GM23338 (cell line): ENCODE data around the gene WNK2. TPM values are rescaled to one million over a fixed set of nuclear protein-coding genes. Genes with fewer than 3 reads are reported as not detected.

Source experiments
- ATAC-seq: fragments of 200-7000 bp; cut with Tn5 transposase; 3 replicates; pipeline ENCODE4 v1.9.1; 2020
- DNase-seq: peaks from one replicate; pipeline ENCODE4 v3.0.0-alpha.2; 2015; ENCODE audit warnings: low spot score
- H2AFZ ChIP-seq: fragments of 200-600 bp; sonication (generic); 2 replicates; pipeline ENCODE4 v1.8.0; 2016; ENCODE audit warnings: antibody characterized with exemption, mild to moderate bottlenecking, moderate library complexity
- H3F3A ChIP-seq: fragments of 200-600 bp; sonication (generic); replicated peaks from 2 replicates; pipeline ENCODE4 v1.8.0; 2017; ENCODE audit warnings: antibody characterized with exemption, mixed run types, low read depth
- H3K27ac ChIP-seq: fragments of 200-600 bp; sonication (generic); 2 replicates; pipeline ENCODE4 v1.6.1; 2016; ENCODE audit warnings: low read depth
- H3K27me3 ChIP-seq: fragments of 200-600 bp; sonication (generic); 2 replicates; pipeline ENCODE4 v1.8.0; 2016; ENCODE audit warnings: mild to moderate bottlenecking, mixed run types, moderate library complexity; ENCODE audit not compliant: insufficient read depth
- H3K36me3 ChIP-seq: fragments of 200-600 bp; sonication (generic); 2 replicates; pipeline ENCODE4 v1.8.0; 2016; ENCODE audit warnings: mild to moderate bottlenecking; ENCODE audit not compliant: insufficient read depth
- H3K4me1 ChIP-seq: fragments of 200-600 bp; sonication (generic); 2 replicates; pipeline ENCODE4 v1.8.0; 2016; ENCODE audit warnings: mild to moderate bottlenecking, moderate library complexity; ENCODE audit not compliant: insufficient read depth
- H3K4me2 ChIP-seq: fragments of 200-600 bp; sonication (generic); 2 replicates; pipeline ENCODE4 v1.7.1; 2017; ENCODE audit warnings: mixed run types
- H3K4me3 ChIP-seq: fragments of 200-600 bp; sonication (generic); 2 replicates; pipeline ENCODE4 v1.6.1; 2016; ENCODE audit warnings: mixed run types
- H3K79me2 ChIP-seq: fragments of 200-600 bp; sonication (generic); replicated peaks from 2 replicates; pipeline ENCODE4 v1.8.0; 2017; ENCODE audit warnings: mild to moderate bottlenecking; ENCODE audit not compliant: insufficient read depth
- H3K9me2 ChIP-seq: fragments of 200-600 bp; sonication (generic); 2 replicates; pipeline ENCODE4 v1.8.0; 2017; ENCODE audit not compliant: insufficient read depth
- H4K20me1 ChIP-seq: fragments of 200-600 bp; sonication (generic); replicated peaks from 2 replicates; pipeline ENCODE4 v1.8.0; 2017; ENCODE audit warnings: mild to moderate bottlenecking; ENCODE audit not compliant: insufficient read depth
- H3K27ac Mint-ChIP-seq: 2 replicates; pipeline ENCODE4 v1.8.0; 2020; ENCODE audit warnings: inconsistent platforms, mild to moderate bottlenecking, moderate library complexity, mixed read lengths
- H3K27me3 Mint-ChIP-seq: 3 replicates; pipeline ENCODE4 v1.8.0; 2022; ENCODE audit warnings: low read depth, mild to moderate bottlenecking, moderate library complexity, mixed read lengths, inconsistent platforms; ENCODE audit not compliant: insufficient read depth, poor library complexity
- H3K36me3 Mint-ChIP-seq: 3 replicates; pipeline ENCODE4 v1.8.0; 2021; ENCODE audit warnings: low read depth, mild to moderate bottlenecking, inconsistent platforms, moderate library complexity, mixed read lengths
- H3K4me1 Mint-ChIP-seq: 3 replicates; pipeline ENCODE4 v1.8.0; 2020; ENCODE audit warnings: mild to moderate bottlenecking, inconsistent platforms, mixed read lengths
- H3K4me3 Mint-ChIP-seq: 3 replicates; pipeline ENCODE4 v1.8.0; 2021; ENCODE audit warnings: moderate library complexity, mild to moderate bottlenecking, inconsistent platforms, mixed read lengths
- H3K9me3 Mint-ChIP-seq: 3 replicates; pipeline ENCODE4 v1.8.0; 2020; ENCODE audit warnings: moderate library complexity, mild to moderate bottlenecking, inconsistent platforms, mixed read lengths
- CREB1 ChIP-seq: fragments of 250-450 bp; sonication (Bioruptor Pico); IDR thresholded peaks from 2 replicates; pipeline ENCODE4 v1.5.0; 2020; ENCODE audit warnings: low read depth, mild to moderate bottlenecking, moderate library complexity
- EZH2 ChIP-seq: fragments of 200-600 bp; sonication (generic); IDR thresholded peaks from one replicate; pipeline ENCODE4 v1.8.0; 2017; ENCODE audit warnings: antibody characterized with exemption, mild to moderate bottlenecking, low read depth; ENCODE audit not compliant: unreplicated experiment
- EZH2phosphoT487 ChIP-seq: fragments of 200-600 bp; sonication (generic); IDR thresholded peaks from one replicate; pipeline ENCODE4 v1.8.1; 2018; ENCODE audit warnings: antibody characterized with exemption; ENCODE audit not compliant: unreplicated experiment
- NANOG ChIP-seq: IDR thresholded peaks from 2 replicates; pipeline ENCODE4 v1.6.1; 2016; ENCODE audit warnings: antibody characterized with exemption, borderline replicate concordance
- POLR2AphosphoS5 ChIP-seq: IDR thresholded peaks from 2 replicates; pipeline ENCODE4 v1.6.1; 2016; ENCODE audit warnings: antibody characterized with exemption, low read depth
- STAT1 ChIP-seq: IDR thresholded peaks from one replicate; pipeline ENCODE4 v1.6.1; 2016; ENCODE audit warnings: antibody characterized with exemption; ENCODE audit not compliant: unreplicated experiment
- ZNF114 ChIP-seq: fragments of 250-450 bp; sonication (Bioruptor Pico); IDR thresholded peaks from 2 replicates; pipeline ENCODE4 v1.5.0; 2020; ENCODE audit warnings: mild to moderate bottlenecking, moderate library complexity
- ZNF331 ChIP-seq: fragments of 250-450 bp; sonication (Bioruptor Pico); IDR thresholded peaks from 2 replicates; pipeline ENCODE4 v1.5.0; 2020; ENCODE audit warnings: low read depth, mild to moderate bottlenecking, moderate library complexity
- polyA plus RNA-seq: library from polyadenylated mRNA; unstranded; fragments of >200 nt; fragmentation: Nextera tagmentation; extraction: Ambion mirVana; gene quantifications from 2 replicates; pipeline ENCODE4 v1.2.1, GENCODE V29; 2016
- total RNA-seq: library from RNA; depleted of rRNA; stranded (reverse); fragments of >200 nt; shearing (Covaris generic); gene quantifications from 2 replicates; pipeline ENCODE4 v1.2.3, GENCODE V29; 2014
- TF ChIP-seq, protein P1 (sequence below), 2 experiments: fragments of 200-600 bp in 1 of 2; sonication (generic) in 1 of 2; conservative IDR thresholded peaks; 2 replicates each; pipeline versions ENCODE4 v1.5.1 to v1.6.1; 2016 to 2017; ENCODE audit warnings: antibody characterized with exemption in 2 of 2, low read depth in 2 of 2, mild to moderate bottlenecking in 2 of 2, moderate library complexity in 1 of 2
- TF ChIP-seq, protein P2 (sequence below): IDR thresholded peaks from one replicate; pipeline ENCODE4 v1.6.1; 2018; ENCODE audit warnings: antibody characterized with exemption; ENCODE audit not compliant: unreplicated experiment
- TF ChIP-seq, protein P3 (sequence below): IDR thresholded peaks from 2 replicates; pipeline ENCODE4 v1.6.1; 2016; ENCODE audit warnings: antibody characterized with exemption
- TF ChIP-seq, protein P4 (sequence below): fragments of 250-450 bp; sonication (Bioruptor Pico); IDR thresholded peaks from 2 replicates; pipeline ENCODE4 v1.5.0; 2020; ENCODE audit warnings: mild to moderate bottlenecking, moderate library complexity

WNK2 gene
- total and polyA plus RNA-seq, 2 experiments from 2014 or later: 56.4 to 102 TPM

DNA sequence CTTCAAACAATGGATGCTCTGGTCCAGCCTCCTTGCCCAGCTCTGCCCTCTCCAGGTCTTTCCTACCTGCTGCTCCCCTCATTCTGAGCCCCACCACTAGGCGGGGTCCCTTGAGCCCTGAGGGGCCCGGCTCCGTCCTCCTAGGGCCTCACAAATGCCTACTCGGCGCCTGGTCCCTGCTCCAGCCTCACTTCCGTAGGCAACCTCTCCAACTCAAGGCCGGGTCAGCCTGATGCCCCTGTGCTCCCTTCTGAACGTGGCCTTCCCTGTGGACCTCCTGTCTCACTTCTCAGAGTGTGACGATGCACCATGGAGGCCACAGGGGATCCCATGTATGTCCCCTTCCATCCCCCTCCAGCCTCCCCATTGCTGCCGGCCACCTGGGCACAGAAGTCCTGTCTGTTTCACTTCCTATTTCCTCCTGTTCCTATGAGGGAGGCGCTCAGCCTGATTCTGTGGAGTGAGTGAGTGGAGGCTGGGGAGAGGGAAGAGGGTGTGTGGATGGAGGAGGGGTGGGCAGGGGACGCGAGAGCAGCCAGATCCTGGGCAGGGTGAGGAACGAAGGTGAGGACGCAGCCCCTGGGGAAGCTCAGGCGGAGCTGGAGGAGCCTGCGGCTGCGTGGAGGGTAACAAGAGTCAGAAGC is 140.4 kb downstream of the WNK2 start:
- H3K27me3 Mint-ChIP-seq: peaks cover 8% of the 10 kb centered on the region
- Histone ChIP-seq H3K36me3 (peaks cover 10% of the 10 kb centered on the region; the same call in 1 of the 2 replicates), H3K4me1 (0 out of 2 replicates have a peak, but pooled peaks cover 3% of the 10 kb centered on the region), H3K79me2 (no peaks in the 10 kb centered on the region), H4K20me1 (peaks cover 3% of the 10 kb centered on the region; the same call in 1 of the 2 replicates), H3K4me2 (no peak overlapping the region), H3K27ac (no peak overlapping the region), H3K27me3 (no peaks in the 10 kb centered on the region), H3K9me2 (no peaks in the 10 kb centered on the region), H3K4me3 (no peak overlapping the region), H3F3A (peaks cover 3% of the 10 kb centered on the region; the same call in 1 of the 2 replicates), H2AFZ (no peak overlapping the region)
- H3K4me1 Mint-ChIP-seq: peaks cover 16% of the 10 kb centered on the region
- no peak for DNase-seq
- H3K36me3 Mint-ChIP-seq: peaks cover 9% of the 10 kb centered on the region; the same call in 2 of the 3 replicates
- peak; percentile 58 for ATAC-seq
- no peaks in the 10 kb centered on the region; the same call in 2 of the 3 replicates for H3K9me3 Mint-ChIP-seq
- no peak overlapping the region for H3K4me3 Mint-ChIP-seq
- 0 out of 2 replicates have a peak overlapping the region, but pooled peaks have one; percentile 59 for H3K27ac Mint-ChIP-seq
- TF ChIP-seq, protein P1, sequence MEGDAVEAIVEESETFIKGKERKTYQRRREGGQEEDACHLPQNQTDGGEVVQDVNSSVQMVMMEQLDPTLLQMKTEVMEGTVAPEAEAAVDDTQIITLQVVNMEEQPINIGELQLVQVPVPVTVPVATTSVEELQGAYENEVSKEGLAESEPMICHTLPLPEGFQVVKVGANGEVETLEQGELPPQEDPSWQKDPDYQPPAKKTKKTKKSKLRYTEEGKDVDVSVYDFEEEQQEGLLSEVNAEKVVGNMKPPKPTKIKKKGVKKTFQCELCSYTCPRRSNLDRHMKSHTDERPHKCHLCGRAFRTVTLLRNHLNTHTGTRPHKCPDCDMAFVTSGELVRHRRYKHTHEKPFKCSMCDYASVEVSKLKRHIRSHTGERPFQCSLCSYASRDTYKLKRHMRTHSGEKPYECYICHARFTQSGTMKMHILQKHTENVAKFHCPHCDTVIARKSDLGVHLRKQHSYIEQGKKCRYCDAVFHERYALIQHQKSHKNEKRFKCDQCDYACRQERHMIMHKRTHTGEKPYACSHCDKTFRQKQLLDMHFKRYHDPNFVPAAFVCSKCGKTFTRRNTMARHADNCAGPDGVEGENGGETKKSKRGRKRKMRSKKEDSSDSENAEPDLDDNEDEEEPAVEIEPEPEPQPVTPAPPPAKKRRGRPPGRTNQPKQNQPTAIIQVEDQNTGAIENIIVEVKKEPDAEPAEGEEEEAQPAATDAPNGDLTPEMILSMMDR (conservative IDR thresholded peaks at IDR 0.05; ENCODE audit: low read depth in 2 of 2): peak; percentile 38 to 58
- TF ChIP-seq, protein P2, sequence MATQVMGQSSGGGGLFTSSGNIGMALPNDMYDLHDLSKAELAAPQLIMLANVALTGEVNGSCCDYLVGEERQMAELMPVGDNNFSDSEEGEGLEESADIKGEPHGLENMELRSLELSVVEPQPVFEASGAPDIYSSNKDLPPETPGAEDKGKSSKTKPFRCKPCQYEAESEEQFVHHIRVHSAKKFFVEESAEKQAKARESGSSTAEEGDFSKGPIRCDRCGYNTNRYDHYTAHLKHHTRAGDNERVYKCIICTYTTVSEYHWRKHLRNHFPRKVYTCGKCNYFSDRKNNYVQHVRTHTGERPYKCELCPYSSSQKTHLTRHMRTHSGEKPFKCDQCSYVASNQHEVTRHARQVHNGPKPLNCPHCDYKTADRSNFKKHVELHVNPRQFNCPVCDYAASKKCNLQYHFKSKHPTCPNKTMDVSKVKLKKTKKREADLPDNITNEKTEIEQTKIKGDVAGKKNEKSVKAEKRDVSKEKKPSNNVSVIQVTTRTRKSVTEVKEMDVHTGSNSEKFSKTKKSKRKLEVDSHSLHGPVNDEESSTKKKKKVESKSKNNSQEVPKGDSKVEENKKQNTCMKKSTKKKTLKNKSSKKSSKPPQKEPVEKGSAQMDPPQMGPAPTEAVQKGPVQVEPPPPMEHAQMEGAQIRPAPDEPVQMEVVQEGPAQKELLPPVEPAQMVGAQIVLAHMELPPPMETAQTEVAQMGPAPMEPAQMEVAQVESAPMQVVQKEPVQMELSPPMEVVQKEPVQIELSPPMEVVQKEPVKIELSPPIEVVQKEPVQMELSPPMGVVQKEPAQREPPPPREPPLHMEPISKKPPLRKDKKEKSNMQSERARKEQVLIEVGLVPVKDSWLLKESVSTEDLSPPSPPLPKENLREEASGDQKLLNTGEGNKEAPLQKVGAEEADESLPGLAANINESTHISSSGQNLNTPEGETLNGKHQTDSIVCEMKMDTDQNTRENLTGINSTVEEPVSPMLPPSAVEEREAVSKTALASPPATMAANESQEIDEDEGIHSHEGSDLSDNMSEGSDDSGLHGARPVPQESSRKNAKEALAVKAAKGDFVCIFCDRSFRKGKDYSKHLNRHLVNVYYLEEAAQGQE: no peak
- TF ChIP-seq, protein P3, sequence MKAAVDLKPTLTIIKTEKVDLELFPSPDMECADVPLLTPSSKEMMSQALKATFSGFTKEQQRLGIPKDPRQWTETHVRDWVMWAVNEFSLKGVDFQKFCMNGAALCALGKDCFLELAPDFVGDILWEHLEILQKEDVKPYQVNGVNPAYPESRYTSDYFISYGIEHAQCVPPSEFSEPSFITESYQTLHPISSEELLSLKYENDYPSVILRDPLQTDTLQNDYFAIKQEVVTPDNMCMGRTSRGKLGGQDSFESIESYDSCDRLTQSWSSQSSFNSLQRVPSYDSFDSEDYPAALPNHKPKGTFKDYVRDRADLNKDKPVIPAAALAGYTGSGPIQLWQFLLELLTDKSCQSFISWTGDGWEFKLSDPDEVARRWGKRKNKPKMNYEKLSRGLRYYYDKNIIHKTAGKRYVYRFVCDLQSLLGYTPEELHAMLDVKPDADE: no peak
- TF ChIP-seq NANOG: no peak
- TF ChIP-seq EZH2: no peak
- no peak for TF ChIP-seq EZH2phosphoT487
- TF ChIP-seq, protein P4, sequence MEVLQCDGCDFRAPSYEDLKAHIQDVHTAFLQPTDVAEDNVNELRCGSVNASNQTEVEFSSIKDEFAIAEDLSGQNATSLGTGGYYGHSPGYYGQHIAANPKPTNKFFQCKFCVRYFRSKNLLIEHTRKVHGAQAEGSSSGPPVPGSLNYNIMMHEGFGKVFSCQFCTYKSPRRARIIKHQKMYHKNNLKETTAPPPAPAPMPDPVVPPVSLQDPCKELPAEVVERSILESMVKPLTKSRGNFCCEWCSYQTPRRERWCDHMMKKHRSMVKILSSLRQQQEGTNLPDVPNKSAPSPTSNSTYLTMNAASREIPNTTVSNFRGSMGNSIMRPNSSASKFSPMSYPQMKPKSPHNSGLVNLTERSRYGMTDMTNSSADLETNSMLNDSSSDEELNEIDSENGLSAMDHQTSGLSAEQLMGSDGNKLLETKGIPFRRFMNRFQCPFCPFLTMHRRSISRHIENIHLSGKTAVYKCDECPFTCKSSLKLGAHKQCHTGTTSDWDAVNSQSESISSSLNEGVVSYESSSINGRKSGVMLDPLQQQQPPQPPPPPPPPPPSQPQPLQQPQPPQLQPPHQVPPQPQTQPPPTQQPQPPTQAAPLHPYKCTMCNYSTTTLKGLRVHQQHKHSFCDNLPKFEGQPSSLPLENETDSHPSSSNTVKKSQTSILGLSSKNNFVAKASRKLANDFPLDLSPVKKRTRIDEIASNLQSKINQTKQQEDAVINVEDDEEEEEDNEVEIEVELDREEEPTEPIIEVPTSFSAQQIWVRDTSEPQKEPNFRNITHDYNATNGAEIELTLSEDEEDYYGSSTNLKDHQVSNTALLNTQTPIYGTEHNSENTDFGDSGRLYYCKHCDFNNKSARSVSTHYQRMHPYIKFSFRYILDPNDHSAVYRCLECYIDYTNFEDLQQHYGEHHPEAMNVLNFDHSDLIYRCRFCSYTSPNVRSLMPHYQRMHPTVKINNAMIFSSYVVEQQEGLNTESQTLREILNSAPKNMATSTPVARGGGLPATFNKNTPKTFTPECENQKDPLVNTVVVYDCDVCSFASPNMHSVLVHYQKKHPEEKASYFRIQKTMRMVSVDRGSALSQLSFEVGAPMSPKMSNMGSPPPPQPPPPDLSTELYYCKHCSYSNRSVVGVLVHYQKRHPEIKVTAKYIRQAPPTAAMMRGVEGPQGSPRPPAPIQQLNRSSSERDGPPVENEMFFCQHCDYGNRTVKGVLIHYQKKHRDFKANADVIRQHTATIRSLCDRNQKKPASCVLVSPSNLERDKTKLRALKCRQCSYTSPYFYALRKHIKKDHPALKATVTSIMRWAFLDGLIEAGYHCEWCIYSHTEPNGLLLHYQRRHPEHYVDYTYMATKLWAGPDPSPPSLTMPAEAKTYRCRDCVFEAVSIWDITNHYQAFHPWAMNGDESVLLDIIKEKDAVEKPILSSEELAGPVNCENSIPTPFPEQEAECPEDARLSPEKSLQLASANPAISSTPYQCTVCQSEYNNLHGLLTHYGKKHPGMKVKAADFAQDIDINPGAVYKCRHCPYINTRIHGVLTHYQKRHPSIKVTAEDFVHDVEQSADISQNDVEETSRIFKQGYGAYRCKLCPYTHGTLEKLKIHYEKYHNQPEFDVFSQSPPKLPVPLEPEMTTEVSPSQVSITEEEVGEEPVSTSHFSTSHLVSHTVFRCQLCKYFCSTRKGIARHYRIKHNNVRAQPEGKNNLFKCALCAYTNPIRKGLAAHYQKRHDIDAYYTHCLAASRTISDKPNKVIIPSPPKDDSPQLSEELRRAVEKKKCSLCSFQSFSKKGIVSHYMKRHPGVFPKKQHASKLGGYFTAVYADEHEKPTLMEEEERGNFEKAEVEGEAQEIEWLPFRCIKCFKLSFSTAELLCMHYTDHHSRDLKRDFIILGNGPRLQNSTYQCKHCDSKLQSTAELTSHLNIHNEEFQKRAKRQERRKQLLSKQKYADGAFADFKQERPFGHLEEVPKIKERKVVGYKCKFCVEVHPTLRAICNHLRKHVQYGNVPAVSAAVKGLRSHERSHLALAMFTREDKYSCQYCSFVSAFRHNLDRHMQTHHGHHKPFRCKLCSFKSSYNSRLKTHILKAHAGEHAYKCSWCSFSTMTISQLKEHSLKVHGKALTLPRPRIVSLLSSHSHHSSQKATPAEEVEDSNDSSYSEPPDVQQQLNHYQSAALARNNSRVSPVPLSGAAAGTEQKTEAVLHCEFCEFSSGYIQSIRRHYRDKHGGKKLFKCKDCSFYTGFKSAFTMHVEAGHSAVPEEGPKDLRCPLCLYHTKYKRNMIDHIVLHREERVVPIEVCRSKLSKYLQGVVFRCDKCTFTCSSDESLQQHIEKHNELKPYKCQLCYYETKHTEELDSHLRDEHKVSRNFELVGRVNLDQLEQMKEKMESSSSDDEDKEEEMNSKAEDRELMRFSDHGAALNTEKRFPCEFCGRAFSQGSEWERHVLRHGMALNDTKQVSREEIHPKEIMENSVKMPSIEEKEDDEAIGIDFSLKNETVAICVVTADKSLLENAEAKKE: no peak
- no peak for TF ChIP-seq ZNF331 (CRISPR knock-in tag)
- TF ChIP-seq STAT1: no peak
- TF ChIP-seq POLR2AphosphoS5: 0 out of 2 replicates have a peak, but pooled peaks have one; percentile 16
- no peak for TF ChIP-seq ZNF114 (CRISPR knock-in tag)
- TF ChIP-seq CREB1 (CRISPR knock-in tag): no peak
